HK-2 (cell line): ENCODE data around the gene CACNA1C.

Experiments used
- DNase-seq: peaks from one replicate; pipeline ENCODE4 v3.0.0-alpha.2; 2018; ENCODE audit not compliant: unreplicated experiment

CACNA1C gene

GRCh38 chr12:2364631-2365051 lies 311.9 kb downstream of the CACNA1C start:
- no peak for DNase-seq

DNA sequence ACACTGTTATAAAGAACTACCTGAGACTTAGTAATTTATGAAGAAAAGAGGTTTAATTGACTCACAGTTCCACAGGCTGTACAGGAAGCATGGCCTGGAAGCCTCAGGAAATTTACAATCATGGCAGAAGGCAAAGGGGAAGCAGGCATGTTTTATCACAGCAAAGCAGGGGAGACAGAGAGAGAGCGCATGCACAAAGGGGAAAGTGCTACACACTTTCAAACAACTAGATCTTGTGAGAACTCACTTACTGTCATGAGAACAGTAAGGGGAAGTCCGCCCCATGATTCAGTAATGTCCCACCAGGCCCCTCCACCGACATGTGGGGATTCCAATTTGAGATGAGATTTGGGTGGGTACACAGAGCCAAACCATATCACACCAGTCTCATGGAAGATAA lies 313.9 kb downstream of the CACNA1C start:
- DNase-seq, result no peak

- no peak for DNase-seq
Measured at GRCh38 chr12:2372178-2372577, 319.4 kb downstream of the CACNA1C start.

GRCh38 chr12:2372735-2373134 lies 319.9 kb downstream of the CACNA1C start:
- DNase-seq, result no peak

- no peak for DNase-seq
Measured at GRCh38 chr12:2373307-2373706, 320.5 kb downstream of the CACNA1C start.

- no peak for DNase-seq
Measured at GRCh38 chr12:2374092-2374906, 321.5 kb downstream of the CACNA1C start.

DNA sequence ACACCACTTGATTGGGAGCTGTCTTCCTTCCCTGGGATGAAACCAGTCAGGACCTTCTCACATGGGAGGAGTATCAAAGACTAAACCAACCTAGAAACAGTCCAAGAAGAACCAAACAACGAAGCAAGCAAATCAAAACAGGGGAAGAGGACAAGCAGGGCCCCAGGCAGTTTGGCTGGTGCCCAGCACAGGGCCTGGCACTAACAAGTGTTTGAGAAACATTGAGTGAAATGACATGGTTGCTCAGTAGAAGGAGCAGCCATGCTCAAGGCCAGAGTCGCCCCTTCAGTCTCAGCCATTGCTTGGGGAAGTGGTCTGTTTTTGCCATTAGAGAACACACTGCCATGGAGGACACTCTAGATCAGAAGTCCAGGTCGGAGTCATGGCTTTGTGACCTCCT lies 323.1 kb downstream of the CACNA1C start:
- no peak for DNase-seq

- DNase-seq, result no peak
Measured at GRCh38 chr12:2376908-2377657, 324.3 kb downstream of the CACNA1C start.

GRCh38 chr12:2378835-2379330 lies 326.1 kb downstream of the CACNA1C start:
- DNase-seq, result no peak

- DNase-seq, result no peak
Measured at GRCh38 chr12:2380946-2381345, 328.2 kb downstream of the CACNA1C start.

DNA sequence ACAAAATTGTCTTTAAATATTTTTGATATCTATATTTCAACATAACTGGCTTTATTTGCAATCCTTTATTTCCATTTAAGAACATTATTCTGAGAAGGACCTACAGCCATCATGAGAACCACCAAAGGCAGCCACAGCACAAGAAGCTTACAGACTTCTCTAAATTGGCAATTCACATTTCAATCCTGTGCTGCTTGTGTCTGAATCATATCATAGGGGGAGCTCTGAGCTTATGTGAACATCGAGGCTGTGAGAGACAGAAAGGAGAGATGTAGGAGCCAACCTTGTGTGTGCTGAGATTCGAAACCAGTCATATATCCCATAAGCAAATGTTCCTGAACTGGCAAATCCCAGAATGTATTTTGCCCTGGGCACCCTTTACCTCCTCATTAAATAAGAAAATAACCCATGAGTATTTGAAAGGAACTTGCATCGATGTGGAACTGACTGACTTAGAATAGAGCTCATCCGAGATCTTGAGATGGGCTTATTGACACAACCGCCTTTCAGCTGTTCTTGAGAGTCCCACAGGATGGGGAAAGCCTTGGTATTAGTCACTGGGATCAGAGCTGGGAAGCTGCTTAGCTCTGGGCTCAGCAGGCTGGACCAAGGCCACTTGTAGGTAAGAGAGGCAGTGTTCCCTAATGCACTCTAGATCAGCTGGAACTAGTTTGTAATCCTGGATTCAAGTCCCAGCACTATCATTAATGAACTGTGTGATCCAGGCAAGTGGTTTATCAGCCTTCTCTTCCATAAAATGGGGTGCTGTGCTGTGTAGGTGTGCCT lies 329.8 kb downstream of the CACNA1C start:
- DNase-seq, result no peak

GRCh38 chr12:2383325-2384028 lies 330.7 kb downstream of the CACNA1C start:
- no peak for DNase-seq

GRCh38 chr12:2384029-2384386 lies 331.2 kb downstream of the CACNA1C start:
- DNase-seq, result no peak

- DNase-seq, result no peak
Measured at GRCh38 chr12:2384533-2385351, 332.0 kb downstream of the CACNA1C start.

- DNase-seq, result no peak
Measured at GRCh38 chr12:2385529-2385928, 332.7 kb downstream of the CACNA1C start.

GRCh38 chr12:2386566-2386965 lies 333.8 kb downstream of the CACNA1C start:
- no peak for DNase-seq

DNA sequence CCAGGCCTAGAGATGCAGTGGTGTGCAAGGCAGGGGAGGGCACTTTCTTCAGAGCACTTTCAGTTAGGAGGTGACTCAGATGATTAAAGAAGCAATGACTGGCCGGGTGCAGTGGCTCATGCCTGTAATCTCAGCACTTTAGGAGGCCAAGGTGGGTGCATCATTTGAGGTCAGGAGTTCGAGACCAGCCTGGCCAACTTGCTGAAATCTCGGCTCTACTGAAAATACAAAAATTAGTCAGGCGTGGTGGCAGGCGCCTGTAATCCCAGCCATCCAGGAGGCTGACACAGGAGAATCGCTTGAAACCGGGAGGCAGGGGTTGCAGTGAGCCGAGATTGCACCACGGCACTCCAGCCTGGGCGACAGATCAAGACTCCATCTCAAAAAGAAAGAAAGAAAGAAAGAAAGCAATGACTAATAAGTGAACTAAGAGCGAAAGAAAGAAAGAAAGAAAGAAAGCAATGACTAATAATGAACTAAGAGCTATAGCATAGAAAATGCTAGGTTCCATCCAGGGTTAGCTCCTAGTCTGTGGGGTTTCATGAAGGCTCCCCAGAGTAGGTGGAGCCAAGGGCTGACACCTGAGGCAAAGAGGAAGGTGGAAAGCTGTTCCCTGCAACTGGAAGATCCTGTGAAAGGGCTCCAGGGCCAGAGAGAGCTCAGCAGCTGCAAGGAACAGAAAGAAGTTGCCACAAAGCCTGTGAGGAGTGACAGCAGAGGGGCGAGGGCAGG lies 334.5 kb downstream of the CACNA1C start:
- no peak for DNase-seq

- no peak for DNase-seq
Measured at GRCh38 chr12:2389079-2389790, 336.4 kb downstream of the CACNA1C start.

GRCh38 chr12:2390133-2390532 lies 337.3 kb downstream of the CACNA1C start:
- no peak for DNase-seq
